IPS-20b (cell line): ENCODE results near the gene AIP.
A peak's percentile ranks its signal among the peaks of the same experiment; 100 is the strongest.

Experiments
- H3K27ac ChIP-seq: one replicate; pipeline ENCODE4 v1.5.1; 2013; ENCODE audit warnings: low read length
- H3K27me3 ChIP-seq: 2 replicates; pipeline ENCODE4 v1.6.1; 2013; ENCODE audit warnings: mild to moderate bottlenecking, low read length, inconsistent platforms; ENCODE audit not compliant: insufficient read depth
- H3K36me3 ChIP-seq: 2 replicates; pipeline ENCODE4 v1.6.1; 2013; ENCODE audit warnings: low read depth, mild to moderate bottlenecking, inconsistent platforms, low read length, moderate library complexity; ENCODE audit not compliant: insufficient read depth
- H3K4me1 ChIP-seq: 2 replicates; pipeline ENCODE4 v1.6.1; 2013; ENCODE audit warnings: mild to moderate bottlenecking, control low read depth, inconsistent platforms, low read length, moderate library complexity; ENCODE audit not compliant: insufficient read depth
- H3K4me3 ChIP-seq: 2 replicates; pipeline ENCODE4 v1.5.1; 2013; ENCODE audit warnings: mild to moderate bottlenecking, low read length, inconsistent platforms
- H3K9ac ChIP-seq: 2 replicates; pipeline ENCODE4 v1.6.1; 2013; ENCODE audit warnings: low read depth, mild to moderate bottlenecking, inconsistent platforms, low read length, moderate library complexity
- H3K9me3 ChIP-seq: 2 replicates; pipeline ENCODE4 v1.6.1; 2013; ENCODE audit warnings: mild to moderate bottlenecking, low read depth, low read length, inconsistent platforms; ENCODE audit not compliant: insufficient read depth

AIP gene

GRCh38 chr11:67439321-67440228 is 43.3 kb upstream of the AIP start:
- no peaks in the 10 kb centered on the region for H3K27me3 ChIP-seq
- no peak overlapping the region for H3K4me3 ChIP-seq
- no peaks in the 10 kb centered on the region for H3K9me3 ChIP-seq
- H3K27ac ChIP-seq, result no peak overlapping the region
- no peak overlapping the region for H3K9ac ChIP-seq
- H3K4me1 ChIP-seq, result peaks cover 4% of the 10 kb centered on the region
- peaks cover 19% of the 10 kb centered on the region for H3K36me3 ChIP-seq

DNA sequence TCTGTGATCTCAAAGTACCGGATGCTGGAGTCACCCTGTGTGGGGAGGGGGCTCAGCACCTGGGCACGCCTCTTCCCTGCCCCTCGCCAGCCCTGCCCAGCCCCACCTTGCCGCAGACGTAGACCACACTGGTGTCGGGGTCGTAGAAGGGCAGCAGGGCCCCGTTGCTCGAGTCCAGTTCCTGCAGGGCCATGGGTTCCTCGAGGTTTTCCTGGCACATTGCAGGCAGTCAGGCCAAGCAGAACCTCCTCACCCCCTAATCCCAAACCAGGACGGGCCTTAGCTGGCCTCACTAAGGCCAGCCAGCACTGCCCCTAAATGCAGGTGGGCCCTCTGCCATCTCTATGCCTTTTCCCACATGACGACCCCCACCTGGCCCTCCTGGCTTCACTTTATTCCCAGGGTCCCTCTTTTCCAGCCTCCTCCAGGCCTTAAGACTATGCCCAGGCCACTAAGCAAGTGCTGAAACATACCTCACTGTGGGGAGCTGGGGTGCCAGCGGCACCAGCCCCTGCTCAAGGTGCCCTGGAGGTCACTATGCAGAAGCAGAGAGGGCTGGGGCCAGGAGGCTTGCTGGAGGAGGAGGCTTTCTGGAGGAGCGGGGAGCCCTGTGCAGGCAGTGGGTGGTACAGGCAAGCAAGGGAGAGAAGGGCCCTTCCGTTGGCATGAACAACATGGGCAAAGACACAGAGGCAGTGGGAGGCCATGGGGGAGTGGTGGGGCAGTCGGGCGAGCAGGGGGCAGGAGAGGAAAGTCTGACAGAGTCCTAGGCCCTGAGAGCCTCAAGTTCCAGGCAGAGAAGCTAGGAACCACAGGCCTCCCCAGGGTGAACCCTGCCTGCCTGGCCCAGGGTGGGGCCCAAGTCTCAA is 42.4 kb upstream of the AIP start:
- H3K27ac ChIP-seq, result no peak overlapping the region
- H3K27me3 ChIP-seq, result no peaks in the 10 kb centered on the region
- H3K4me3 ChIP-seq, result no peak overlapping the region
- no peak overlapping the region for H3K9ac ChIP-seq
- no peaks in the 10 kb centered on the region for H3K9me3 ChIP-seq
- peaks cover 17% of the 10 kb centered on the region for H3K36me3 ChIP-seq
- H3K4me1 ChIP-seq, result peaks cover 4% of the 10 kb centered on the region

DNA sequence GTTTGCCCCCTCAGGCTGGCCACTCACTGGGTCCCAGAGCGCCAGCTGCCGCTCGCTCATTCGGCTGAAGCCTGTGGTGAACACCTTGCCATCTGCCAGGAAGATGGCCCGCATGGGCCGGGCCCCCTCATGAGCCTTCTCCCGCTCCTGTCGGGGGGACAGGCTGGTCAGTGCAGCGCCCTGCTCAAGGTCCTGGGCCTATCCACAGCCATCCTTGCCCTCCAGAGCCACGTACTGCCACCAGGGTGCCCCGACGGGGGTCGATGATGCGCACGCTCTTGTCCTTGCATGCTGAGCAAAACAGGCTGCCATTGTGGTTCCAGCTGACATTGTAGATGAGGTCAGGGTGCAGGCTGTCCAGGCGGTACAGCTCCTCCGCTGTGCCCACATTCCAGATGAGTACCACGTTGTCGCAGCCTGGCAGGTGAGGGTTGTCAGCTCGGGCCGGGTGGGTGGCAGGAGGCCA is 41.7 kb upstream of the AIP start:
- Histone ChIP-seq H3K9me3 (no peaks in the 10 kb centered on the region), H3K27ac (no peak overlapping the region), H3K9ac (no peak overlapping the region), H3K4me1 (peaks cover 4% of the 10 kb centered on the region), H3K36me3 (peaks cover 17% of the 10 kb centered on the region), H3K27me3 (no peaks in the 10 kb centered on the region), H3K4me3 (no peak overlapping the region)

DNA sequence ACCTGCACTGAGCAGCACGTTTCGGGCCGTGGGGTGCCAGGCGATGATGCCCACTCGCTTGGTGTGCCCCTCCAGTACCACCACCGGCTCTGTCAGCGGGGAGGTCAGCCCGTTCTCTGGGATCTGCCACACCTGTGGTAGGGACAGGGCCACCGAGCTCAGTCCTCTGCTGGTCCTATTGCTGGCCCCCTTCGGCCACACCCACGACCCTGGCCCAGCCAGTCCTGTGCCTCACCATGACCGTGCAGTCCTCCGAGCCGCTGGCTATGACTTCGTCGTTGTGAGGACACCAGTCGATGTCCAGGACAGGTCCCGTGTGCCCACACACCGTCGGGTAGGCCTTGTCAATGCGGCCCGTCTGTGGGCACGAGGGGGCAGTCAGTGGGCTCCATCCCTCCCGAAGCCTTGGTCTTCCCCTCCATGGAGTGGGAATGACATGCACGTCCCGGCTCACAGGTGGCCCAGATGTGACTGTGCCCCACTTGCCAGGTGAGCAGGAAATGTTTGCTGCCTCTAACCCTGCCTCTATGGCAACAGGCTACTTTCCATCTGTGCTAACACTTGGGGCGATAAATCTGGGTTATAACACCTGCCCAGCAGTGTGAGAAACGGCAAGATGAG is 41.0 kb upstream of the AIP start:
- no peak overlapping the region for H3K4me3 ChIP-seq
- H3K27ac ChIP-seq, result no peak overlapping the region
- no peak overlapping the region for H3K9ac ChIP-seq
- peaks cover 17% of the 10 kb centered on the region for H3K36me3 ChIP-seq
- no peaks in the 10 kb centered on the region; the same call in 1 of the 2 replicates for H3K4me1 ChIP-seq
- no peaks in the 10 kb centered on the region for H3K9me3 ChIP-seq
- H3K27me3 ChIP-seq, result no peaks in the 10 kb centered on the region

DNA sequence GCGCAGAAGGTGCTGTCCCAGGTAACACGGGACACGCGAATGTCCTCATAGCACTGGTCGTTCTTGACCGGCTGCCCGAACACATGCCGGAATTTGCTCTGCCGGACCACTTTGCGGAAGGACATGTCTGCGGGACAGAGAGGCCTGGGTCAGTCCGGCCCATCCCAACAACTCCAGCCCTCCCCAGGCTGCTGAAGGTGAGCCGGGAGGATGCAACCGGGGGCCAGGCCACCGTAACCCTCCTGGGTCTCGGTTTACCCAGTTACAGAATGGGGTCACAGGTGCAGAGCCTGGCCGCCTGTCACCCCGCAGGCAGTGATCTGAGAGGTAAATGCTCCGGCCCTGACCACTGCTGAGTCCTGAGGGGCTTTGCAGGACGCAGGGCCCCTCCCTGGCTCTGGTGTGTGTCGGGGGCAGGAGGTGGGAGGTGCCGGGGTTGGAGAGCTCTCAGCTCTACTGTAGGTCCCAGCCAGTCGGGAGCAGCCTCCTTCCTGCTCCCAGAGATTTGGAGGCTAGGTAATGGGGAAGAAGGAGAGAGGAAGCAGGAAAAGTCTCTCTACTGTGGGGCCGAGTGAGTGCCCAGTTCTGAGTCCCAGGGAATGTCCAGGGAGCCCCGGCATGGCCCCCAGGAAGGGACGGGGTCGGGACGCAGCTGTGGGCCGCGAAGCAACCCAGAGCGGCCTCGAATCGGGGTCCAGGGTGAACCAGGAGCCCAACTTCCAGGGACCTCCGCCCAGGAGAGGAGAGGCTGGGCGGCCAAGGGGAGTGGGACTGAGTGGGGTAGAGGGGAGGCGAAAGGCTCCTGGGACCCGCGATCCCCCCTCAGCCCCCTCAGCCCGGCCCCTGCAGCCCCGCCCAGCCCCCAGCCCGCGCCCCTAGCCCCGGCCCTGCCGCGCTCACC is 40.1 kb upstream of the AIP start:
- no peaks in the 10 kb centered on the region for H3K4me1 ChIP-seq
- no peaks in the 10 kb centered on the region for H3K9me3 ChIP-seq
- H3K36me3 ChIP-seq, result peaks cover 13% of the 10 kb centered on the region
- no peaks in the 10 kb centered on the region for H3K27me3 ChIP-seq
- peak overlapping the region; percentile 62 for H3K27ac ChIP-seq
- peak overlapping the region; percentile 83 for H3K4me3 ChIP-seq
- H3K9ac ChIP-seq, result peak overlapping the region; percentile 83

GRCh38 chr11:67445515-67445914 is 37.3 kb upstream of the AIP start:
- Histone ChIP-seq H3K27me3 (no peaks in the 10 kb centered on the region), H3K9me3 (no peaks in the 10 kb centered on the region), H3K9ac (no peak overlapping the region), H3K4me1 (no peaks in the 10 kb centered on the region), H3K36me3 (peaks cover 5% of the 10 kb centered on the region), H3K27ac (no peak overlapping the region), H3K4me3 (no peak overlapping the region)

GRCh38 chr11:67448220-67448609 is 34.6 kb upstream of the AIP start:
- no peaks in the 10 kb centered on the region for H3K36me3 ChIP-seq
- no peaks in the 10 kb centered on the region for H3K4me1 ChIP-seq
- H3K9me3 ChIP-seq, result no peaks in the 10 kb centered on the region
- H3K4me3 ChIP-seq, result no peak overlapping the region
- no peak overlapping the region for H3K27ac ChIP-seq
- H3K27me3 ChIP-seq, result no peaks in the 10 kb centered on the region
- no peak overlapping the region for H3K9ac ChIP-seq

- Histone ChIP-seq H3K4me1 (no peaks in the 10 kb centered on the region), H3K27me3 (no peaks in the 10 kb centered on the region), H3K9me3 (no peaks in the 10 kb centered on the region), H3K4me3 (no peak overlapping the region), H3K27ac (no peak overlapping the region), H3K9ac (no peak overlapping the region), H3K36me3 (no peaks in the 10 kb centered on the region)
Measured at GRCh38 chr11:67449116-67449844, 33.5 kb upstream of the AIP start.

GRCh38 chr11:67450796-67451657 is 31.8 kb upstream of the AIP start:
- H3K4me3 ChIP-seq, result no peak overlapping the region
- no peak overlapping the region for H3K27ac ChIP-seq
- no peaks in the 10 kb centered on the region for H3K27me3 ChIP-seq
- no peaks in the 10 kb centered on the region for H3K4me1 ChIP-seq
- no peak overlapping the region for H3K9ac ChIP-seq
- no peaks in the 10 kb centered on the region for H3K9me3 ChIP-seq
- H3K36me3 ChIP-seq, result no peaks in the 10 kb centered on the region

DNA sequence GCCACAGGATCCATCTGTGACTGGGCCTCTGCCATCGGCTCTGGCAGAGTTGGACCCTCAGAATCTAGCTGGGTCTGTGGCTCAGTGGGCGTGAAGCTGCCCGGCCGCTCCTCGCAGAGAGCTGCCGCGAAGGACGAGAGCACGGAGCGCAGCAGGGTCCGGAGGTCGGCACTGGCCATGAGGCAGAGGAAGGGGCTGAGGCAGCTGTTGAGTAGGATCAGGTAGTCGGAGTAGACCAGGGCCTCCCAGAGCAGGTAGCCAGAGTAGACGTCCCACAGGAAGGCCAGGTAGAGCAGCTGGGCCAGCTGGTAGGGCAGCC is 31.2 kb upstream of the AIP start:
- no peaks in the 10 kb centered on the region for H3K36me3 ChIP-seq
- no peaks in the 10 kb centered on the region for H3K27me3 ChIP-seq
- no peak overlapping the region for H3K9ac ChIP-seq
- no peak overlapping the region for H3K4me3 ChIP-seq
- H3K4me1 ChIP-seq, result no peaks in the 10 kb centered on the region
- H3K27ac ChIP-seq, result no peak overlapping the region
- H3K9me3 ChIP-seq, result no peaks in the 10 kb centered on the region
